Osteoblast (primary cell): ENCODE measurements around the gene TMEM233. TPM values are rescaled to one million over a fixed set of nuclear protein-coding genes. Genes with fewer than 3 reads are reported as not detected.
A peak's percentile ranks its signal among the peaks of the same experiment; 100 is the strongest.

Source experiments
- DNase-seq: peaks from one replicate; pipeline ENCODE4 v3.0.0; 2011; ENCODE audit warnings: low spot score, mixed read lengths; ENCODE audit not compliant: insufficient read length; ENCODE audit errors: missing footprints
- H2AFZ ChIP-seq: 2 replicates; pipeline ENCODE4 v1.6.0; 2011; ENCODE audit warnings: mild to moderate bottlenecking, low read length
- H3K27ac ChIP-seq: 2 replicates; pipeline ENCODE4 v1.5.1; 2011; ENCODE audit warnings: mild to moderate bottlenecking, low read depth, low read length, moderate library complexity
- H3K27me3 ChIP-seq: 2 replicates; pipeline ENCODE4 v1.6.0; 2012; ENCODE audit warnings: mild to moderate bottlenecking, control low read depth, inconsistent platforms, low read length, moderate library complexity; ENCODE audit not compliant: insufficient read depth
- H3K36me3 ChIP-seq: 2 replicates; pipeline ENCODE4 v1.5.1; 2011; ENCODE audit warnings: mild to moderate bottlenecking, low read length, control low read depth, moderate library complexity; ENCODE audit not compliant: insufficient read depth
- H3K4me1 ChIP-seq: 2 replicates; pipeline ENCODE4 v1.5.1; 2011; ENCODE audit warnings: mild to moderate bottlenecking, low read length, control low read depth, moderate library complexity; ENCODE audit not compliant: insufficient read depth
- H3K4me2 ChIP-seq: 2 replicates; pipeline ENCODE4 v1.6.0; 2011; ENCODE audit warnings: mild to moderate bottlenecking, low read length; ENCODE audit not compliant: insufficient read depth
- H3K4me3 ChIP-seq: fragments of 200-600 bp; sonication (generic); 3 replicates; pipeline ENCODE4 v1.5.1; 2012; ENCODE audit warnings: mild to moderate bottlenecking, low read length, inconsistent platforms; ENCODE audit not compliant: insufficient read depth
- H3K79me2 ChIP-seq: 2 replicates; pipeline ENCODE4 v1.6.0; 2012; ENCODE audit warnings: mild to moderate bottlenecking, low read length, control low read depth, inconsistent platforms; ENCODE audit not compliant: insufficient read depth
- H3K9me3 ChIP-seq: 2 replicates; pipeline ENCODE4 v1.5.1; 2011; ENCODE audit warnings: low read depth, low read length, control low read depth
- H4K20me1 ChIP-seq: 2 replicates; pipeline ENCODE4 v1.6.0; 2012; ENCODE audit warnings: mild to moderate bottlenecking, low read length, control low read depth; ENCODE audit not compliant: insufficient read depth
- total RNA-seq: library from RNA; depleted of rRNA; stranded (reverse); fragments of >200 nt; gene quantifications from 2 replicates; pipeline ENCODE4 v1.2.3, GENCODE V29; 2012
- TF ChIP-seq, protein P1 (sequence below): IDR thresholded peaks from 2 replicates; pipeline ENCODE4 v1.5.1; 2011; ENCODE audit warnings: mild to moderate bottlenecking, low read depth, low read length, moderate library complexity; ENCODE audit errors: extremely low read depth

The TMEM233 gene
- total RNA-seq, 1 donor = not detected

DNA sequence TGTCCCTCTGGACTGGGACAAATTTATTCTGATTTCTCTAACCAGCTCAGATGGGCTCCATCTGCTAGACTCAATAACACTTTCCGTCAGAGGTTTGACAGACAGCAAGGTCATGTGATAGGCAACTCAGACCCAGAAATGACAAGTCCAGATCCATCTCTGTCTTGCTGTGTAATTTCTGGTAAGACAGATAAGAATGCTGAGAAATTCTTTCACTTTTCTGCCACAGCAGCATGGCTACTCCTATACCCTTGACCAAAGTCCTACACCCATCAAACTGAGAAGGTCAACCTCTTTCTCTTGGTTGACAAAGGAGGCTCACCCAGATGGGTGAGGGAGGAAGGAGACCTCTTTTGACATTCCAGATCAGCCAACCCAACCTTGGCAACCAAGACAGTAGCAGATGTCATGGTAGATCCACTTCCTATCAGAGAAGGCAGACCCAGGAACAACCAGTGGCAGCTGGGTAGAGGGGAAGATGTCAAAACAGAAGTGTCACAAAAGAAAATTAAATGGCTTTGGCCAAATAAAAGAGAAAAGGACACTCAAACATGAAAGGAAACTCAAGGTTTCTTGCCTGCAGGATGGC, 37.5 kb downstream of the TMEM233 start:
- no peaks in the 10 kb centered on the region for H3K4me1 ChIP-seq

DNA sequence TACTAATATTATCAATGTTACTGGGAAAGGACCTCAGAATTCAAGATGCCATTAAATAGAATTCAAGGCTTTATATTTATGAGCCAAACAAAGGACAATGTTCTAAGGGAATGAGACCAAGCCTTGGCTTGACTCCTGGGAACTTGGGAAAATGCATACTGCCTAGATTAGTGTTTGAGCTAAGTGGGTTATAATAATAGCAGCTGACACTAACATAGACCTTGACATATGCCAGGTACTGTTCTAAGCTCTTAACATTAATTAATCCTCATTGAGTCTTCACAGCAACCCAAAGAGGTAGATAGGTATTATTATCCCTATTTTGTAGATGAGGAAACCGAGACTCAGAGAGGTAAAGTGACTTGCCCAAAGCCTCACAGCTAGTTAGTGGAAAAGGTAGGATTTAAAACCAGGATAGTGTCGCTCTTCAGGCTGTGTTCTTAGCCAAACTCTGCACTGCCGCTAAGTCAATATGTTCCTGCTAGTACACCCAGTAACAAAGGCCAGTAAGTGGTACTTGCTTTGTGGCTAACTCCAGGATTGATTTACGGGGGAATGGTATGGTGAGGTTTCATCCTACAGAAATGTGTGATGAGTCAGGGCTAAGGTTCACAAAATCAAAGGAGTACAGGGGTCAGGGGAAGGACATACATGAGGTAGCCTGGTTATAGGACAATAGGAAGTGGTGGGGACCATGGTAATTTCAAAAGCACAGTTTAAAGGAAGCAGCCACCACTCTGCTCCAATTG, 38.5 kb downstream of the TMEM233 start:
- H3K79me2 ChIP-seq = no peaks in the 10 kb centered on the region
- TF ChIP-seq, protein P1, sequence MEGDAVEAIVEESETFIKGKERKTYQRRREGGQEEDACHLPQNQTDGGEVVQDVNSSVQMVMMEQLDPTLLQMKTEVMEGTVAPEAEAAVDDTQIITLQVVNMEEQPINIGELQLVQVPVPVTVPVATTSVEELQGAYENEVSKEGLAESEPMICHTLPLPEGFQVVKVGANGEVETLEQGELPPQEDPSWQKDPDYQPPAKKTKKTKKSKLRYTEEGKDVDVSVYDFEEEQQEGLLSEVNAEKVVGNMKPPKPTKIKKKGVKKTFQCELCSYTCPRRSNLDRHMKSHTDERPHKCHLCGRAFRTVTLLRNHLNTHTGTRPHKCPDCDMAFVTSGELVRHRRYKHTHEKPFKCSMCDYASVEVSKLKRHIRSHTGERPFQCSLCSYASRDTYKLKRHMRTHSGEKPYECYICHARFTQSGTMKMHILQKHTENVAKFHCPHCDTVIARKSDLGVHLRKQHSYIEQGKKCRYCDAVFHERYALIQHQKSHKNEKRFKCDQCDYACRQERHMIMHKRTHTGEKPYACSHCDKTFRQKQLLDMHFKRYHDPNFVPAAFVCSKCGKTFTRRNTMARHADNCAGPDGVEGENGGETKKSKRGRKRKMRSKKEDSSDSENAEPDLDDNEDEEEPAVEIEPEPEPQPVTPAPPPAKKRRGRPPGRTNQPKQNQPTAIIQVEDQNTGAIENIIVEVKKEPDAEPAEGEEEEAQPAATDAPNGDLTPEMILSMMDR = no peak
- no peak overlapping the region for H3K4me2 ChIP-seq
- H4K20me1 ChIP-seq = no peaks in the 10 kb centered on the region
- H2AFZ ChIP-seq = no peak overlapping the region
- no peak for DNase-seq
- H3K27me3 ChIP-seq = no peaks in the 10 kb centered on the region
- H3K9me3 ChIP-seq = no peaks in the 10 kb centered on the region
- no peak overlapping the region for H3K4me3 ChIP-seq
- H3K27ac ChIP-seq = no peak overlapping the region
- H3K36me3 ChIP-seq = no peaks in the 10 kb centered on the region
- no peaks in the 10 kb centered on the region for H3K4me1 ChIP-seq

More for the DNA sequence above, 37.5 kb downstream of the TMEM233 start:
- H4K20me1 ChIP-seq = no peaks in the 10 kb centered on the region
- H3K4me3 ChIP-seq = no peak overlapping the region
- H3K79me2 ChIP-seq = no peaks in the 10 kb centered on the region
- TF ChIP-seq, protein P1 = no peak
- no peak overlapping the region for H3K27ac ChIP-seq
- H3K4me2 ChIP-seq = no peak overlapping the region
- H3K36me3 ChIP-seq = no peaks in the 10 kb centered on the region
- H3K27me3 ChIP-seq = no peaks in the 10 kb centered on the region
- H2AFZ ChIP-seq = no peak overlapping the region
- no peak for DNase-seq
- no peaks in the 10 kb centered on the region for H3K9me3 ChIP-seq

DNA sequence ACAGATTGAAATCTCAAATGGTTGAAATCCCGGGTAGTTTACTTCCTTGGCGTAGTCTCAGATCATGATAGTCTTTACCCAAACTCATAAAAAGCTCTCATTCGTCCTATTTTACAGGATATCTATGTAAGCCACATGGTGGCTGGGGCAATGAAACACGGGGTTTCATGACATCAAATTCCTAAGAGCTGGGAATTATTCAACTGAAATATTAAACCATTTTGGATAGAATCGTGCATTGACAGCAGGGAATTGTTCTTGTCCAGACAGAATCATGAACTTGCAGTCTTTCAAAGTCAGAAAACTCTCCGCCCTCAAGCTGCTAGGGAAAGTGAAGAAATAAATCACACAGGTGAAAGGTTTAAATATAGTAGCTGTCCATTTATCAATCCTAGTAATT, 41.2 kb downstream of the TMEM233 start:
- no peak for DNase-seq
- H3K4me3 ChIP-seq = no peak overlapping the region
- no peaks in the 10 kb centered on the region for H3K79me2 ChIP-seq
- H3K36me3 ChIP-seq = no peaks in the 10 kb centered on the region
- no peaks in the 10 kb centered on the region for H3K4me1 ChIP-seq
- H3K27me3 ChIP-seq = no peaks in the 10 kb centered on the region
- no peaks in the 10 kb centered on the region for H4K20me1 ChIP-seq
- no peak overlapping the region for H3K27ac ChIP-seq
- TF ChIP-seq, protein P1 = no peak
- H3K4me2 ChIP-seq = no peak overlapping the region
- H2AFZ ChIP-seq = no peak overlapping the region
- no peaks in the 10 kb centered on the region for H3K9me3 ChIP-seq

DNA sequence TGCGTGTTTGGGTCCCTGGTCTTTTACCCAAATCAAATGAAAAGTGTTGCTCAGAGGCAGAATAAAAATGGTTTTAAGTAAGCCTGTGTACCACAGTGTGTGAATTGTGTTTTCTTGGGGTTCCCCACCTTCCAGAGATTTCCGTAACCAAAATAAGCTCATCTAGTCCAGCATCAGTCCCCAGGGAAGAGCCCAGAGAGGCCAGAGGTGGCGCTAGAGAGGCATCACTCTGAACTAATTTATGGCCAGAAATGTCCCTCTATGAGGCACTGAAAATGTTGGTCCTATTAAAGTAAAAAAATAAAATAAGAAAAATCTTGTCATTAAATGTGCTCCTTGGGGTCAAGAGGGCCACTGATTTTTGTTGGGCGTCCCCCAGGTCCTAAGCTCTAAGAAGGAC, 49.4 kb downstream of the TMEM233 start:
- H3K79me2 ChIP-seq = no peaks in the 10 kb centered on the region
- H3K4me2 ChIP-seq = no peak overlapping the region
- no peaks in the 10 kb centered on the region for H4K20me1 ChIP-seq
- DNase-seq = no peak
- no peaks in the 10 kb centered on the region for H3K9me3 ChIP-seq
- no peak overlapping the region for H3K4me3 ChIP-seq
- no peaks in the 10 kb centered on the region for H3K36me3 ChIP-seq
- TF ChIP-seq, protein P1 = peak; percentile 33
- H2AFZ ChIP-seq = no peak overlapping the region
- no peak overlapping the region for H3K27ac ChIP-seq
- no peaks in the 10 kb centered on the region for H3K4me1 ChIP-seq
- H3K27me3 ChIP-seq = no peaks in the 10 kb centered on the region
